Measurements from ENCODE around the gene PRKCSH.

PRKCSH gene

GRCh38 chr19:11390359-11390758, 45.1 kb upstream of the PRKCSH start (continued):
- TF ChIP-seq EGR2 (tag by site-specific recombination; IDR thresholded peaks at IDR 0.05; ENCODE audit: low read depth): no peak

- H3K9me3 ChIP-seq (ENCODE audit: control insufficient read depth, insufficient read depth, low read depth, low read length): no peaks in the 10 kb centered on the region
These were observed 44.3 kb upstream of the PRKCSH start for GRCh38 chr19:11390933-11391680.

More at GRCh38 chr19:11390933-11391680, 44.3 kb upstream of the PRKCSH start:
- H3K4me1 ChIP-seq (ENCODE audit: control insufficient read depth, insufficient read depth, low read length): no peaks in the 10 kb centered on the region
- H3K36me3 ChIP-seq (ENCODE audit: control insufficient read depth in 2 of 2, insufficient read depth in 1 of 2, low read length in 2 of 2): no peaks in the 10 kb centered on the region
- no peak overlapping the region for H3K4me3 ChIP-seq (ENCODE audit: low read depth, low read length)
- ChIA-PET POLR2A (interaction anchor here (0.7 to 2.0 kb wide), 4 partner anchors 10 to 395 kb away, joined by 3 to 8 read pairs (median 4); partner anchors contain the start of gene SWSAP1), CTCF (interaction anchor here (0.5 to 2.4 kb wide), 7 partner anchors 8 to 126 kb away, joined by 3 to 15 read pairs (median 3); no protein-coding TSS in a partner anchor)
- TF ChIP-seq SETDB1 (IDR thresholded peaks at IDR 0.05; ENCODE audit: insufficient read length, low read length) (no peak), ZNF280D (tag by site-specific recombination; IDR thresholded peaks at IDR 0.05) (no peak), KLF17 (tag by site-specific recombination; IDR thresholded peaks at IDR 0.05) (no peak), ZNF837 (tag by site-specific recombination; IDR thresholded peaks at IDR 0.05) (no peak), ZNF335 (tag by site-specific recombination; conservative IDR thresholded peaks at IDR 0.05) (no peak), ZNF146 (tag by site-specific recombination; IDR thresholded peaks at IDR 0.05) (no peak), ZNF623 (tag by site-specific recombination; IDR thresholded peaks at IDR 0.05) (no peak), ZNF677 (tag by site-specific recombination; IDR thresholded peaks at IDR 0.05) (no peak), CTCF (tag by site-specific recombination; IDR thresholded peaks at IDR 0.05) (no peak), ZNF654 (tag by site-specific recombination; IDR thresholded peaks at IDR 0.05; ENCODE audit: low read depth) (no peak), ZNF76 (tag by site-specific recombination; IDR thresholded peaks at IDR 0.05; ENCODE audit: borderline replicate concordance, low read depth) (no peak), GLI2 (tag by site-specific recombination; IDR thresholded peaks at IDR 0.05; ENCODE audit: borderline replicate concordance, low read depth) (no peak), KLF10 (tag by site-specific recombination; IDR thresholded peaks at IDR 0.05) (no peak), IKZF3 (tag by site-specific recombination; IDR thresholded peaks at IDR 0.05) (no peak)
- TF ChIP-seq, protein P1, sequence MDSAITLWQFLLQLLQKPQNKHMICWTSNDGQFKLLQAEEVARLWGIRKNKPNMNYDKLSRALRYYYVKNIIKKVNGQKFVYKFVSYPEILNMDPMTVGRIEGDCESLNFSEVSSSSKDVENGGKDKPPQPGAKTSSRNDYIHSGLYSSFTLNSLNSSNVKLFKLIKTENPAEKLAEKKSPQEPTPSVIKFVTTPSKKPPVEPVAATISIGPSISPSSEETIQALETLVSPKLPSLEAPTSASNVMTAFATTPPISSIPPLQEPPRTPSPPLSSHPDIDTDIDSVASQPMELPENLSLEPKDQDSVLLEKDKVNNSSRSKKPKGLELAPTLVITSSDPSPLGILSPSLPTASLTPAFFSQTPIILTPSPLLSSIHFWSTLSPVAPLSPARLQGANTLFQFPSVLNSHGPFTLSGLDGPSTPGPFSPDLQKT (IDR thresholded peaks at IDR 0.05; ENCODE audit: borderline replicate concordance, low read depth, low read length): no peak
- H3K27ac ChIP-seq (ENCODE audit: extremely low read depth, low read depth, low read length): no peak overlapping the region
